Hepatocyte (in vitro differentiated cells): ENCODE data around the gene CRTAC1. TPM values are rescaled to one million over a fixed set of nuclear protein-coding genes. Genes with fewer than 3 reads are reported as not detected.

Experiments
- DNase-seq: peaks from one replicate; pipeline ENCODE4 v3.0.0-alpha.2; 2016; ENCODE audit warnings: low spot score
- H2AFZ ChIP-seq: fragments of 200-600 bp; sonication (generic); 2 replicates; pipeline ENCODE4 v1.6.0; 2016; ENCODE audit warnings: antibody characterized with exemption, mild to moderate bottlenecking
- H3K27ac ChIP-seq: fragments of 200-600 bp; sonication (generic); 2 replicates; pipeline ENCODE4 v1.5.1; 2016; ENCODE audit warnings: mild to moderate bottlenecking
- H3K27me3 ChIP-seq: fragments of 200-600 bp; sonication (generic); 2 replicates; pipeline ENCODE4 v1.6.1; 2016
- H3K36me3 ChIP-seq: fragments of 200-600 bp; sonication (generic); replicated peaks from 2 replicates; pipeline ENCODE4 v1.5.1; 2016; ENCODE audit warnings: low read depth; ENCODE audit not compliant: insufficient read depth
- H3K4me1 ChIP-seq: fragments of 200-600 bp; sonication (generic); 2 replicates; pipeline ENCODE4 v1.5.1; 2016; ENCODE audit warnings: mild to moderate bottlenecking, moderate library complexity; ENCODE audit not compliant: insufficient read depth
- H3K4me2 ChIP-seq: fragments of 200-600 bp; sonication (generic); 2 replicates; pipeline ENCODE4 v1.6.0; 2016
- H3K4me3 ChIP-seq: fragments of 200-600 bp; sonication (generic); 2 replicates; pipeline ENCODE4 v1.5.1; 2016; ENCODE audit warnings: mild to moderate bottlenecking
- H3K79me2 ChIP-seq: fragments of 200-600 bp; sonication (generic); 2 replicates; pipeline ENCODE4 v1.6.0; 2017; ENCODE audit warnings: mild to moderate bottlenecking
- H3K9me2 ChIP-seq: fragments of 200-600 bp; sonication (generic); replicated peaks from 2 replicates; pipeline ENCODE4 v1.6.0; 2017; ENCODE audit warnings: mild to moderate bottlenecking; ENCODE audit not compliant: insufficient read depth
- H3K9me3 ChIP-seq: fragments of 200-600 bp; sonication (generic); 2 replicates; pipeline ENCODE4 v1.5.1; 2016; ENCODE audit warnings: low read depth, mild to moderate bottlenecking
- H4K20me1 ChIP-seq: fragments of 200-600 bp; sonication (generic); 2 replicates; pipeline ENCODE4 v1.6.0; 2016; ENCODE audit warnings: mild to moderate bottlenecking; ENCODE audit not compliant: insufficient read depth, poor library complexity, severe bottlenecking
- EZH2 ChIP-seq: fragments of 200-600 bp; sonication (generic); IDR thresholded peaks from 2 replicates; pipeline ENCODE4 v1.6.1; 2016; ENCODE audit warnings: antibody characterized with exemption, mild to moderate bottlenecking, borderline replicate concordance
- EZH2phosphoT487 ChIP-seq: fragments of 200-600 bp; sonication (generic); IDR thresholded peaks from one replicate; pipeline ENCODE4 v1.6.1; 2018; ENCODE audit warnings: antibody characterized with exemption, mild to moderate bottlenecking, low read depth, moderate library complexity; ENCODE audit not compliant: unreplicated experiment, severe bottlenecking
- WGBS: methylation state at CpG from one replicate; pipeline ENCODE4 v1.1.6; 2016; ENCODE audit warnings: low lambda C conversion rate; ENCODE audit errors: missing lambda C conversion rate; 5-methylcytosine and 5-hydroxymethylcytosine counted together
- polyA plus RNA-seq: library from polyadenylated mRNA; unstranded; fragments of >200 nt; fragmentation: Nextera tagmentation; extraction: Ambion mirVana; gene quantifications from 2 replicates; pipeline ENCODE4 v1.2.1, GENCODE V29; 2016
- small RNA-seq: library from RNA; depleted of rRNA; stranded (forward); fragments of <200 nt; gene quantifications from one replicate; pipeline ENCODE3, GENCODE V24; 2014
- total RNA-seq: library from RNA; depleted of rRNA; stranded (reverse); fragments of >200 nt; gene quantifications from 2 replicates; pipeline ENCODE4 v1.2.3, GENCODE V29; 2014
- TF ChIP-seq, protein P1 (sequence below): fragments of 200-600 bp; sonication (generic); IDR thresholded peaks from 2 replicates; pipeline ENCODE4 v1.5.1; 2016; ENCODE audit warnings: antibody characterized with exemption, mild to moderate bottlenecking; ENCODE audit not compliant: poor library complexity

CRTAC1 gene
- total and polyA plus RNA-seq, 2 experiments from 2014 or later = 0.47 to 0.76 TPM

DNA sequence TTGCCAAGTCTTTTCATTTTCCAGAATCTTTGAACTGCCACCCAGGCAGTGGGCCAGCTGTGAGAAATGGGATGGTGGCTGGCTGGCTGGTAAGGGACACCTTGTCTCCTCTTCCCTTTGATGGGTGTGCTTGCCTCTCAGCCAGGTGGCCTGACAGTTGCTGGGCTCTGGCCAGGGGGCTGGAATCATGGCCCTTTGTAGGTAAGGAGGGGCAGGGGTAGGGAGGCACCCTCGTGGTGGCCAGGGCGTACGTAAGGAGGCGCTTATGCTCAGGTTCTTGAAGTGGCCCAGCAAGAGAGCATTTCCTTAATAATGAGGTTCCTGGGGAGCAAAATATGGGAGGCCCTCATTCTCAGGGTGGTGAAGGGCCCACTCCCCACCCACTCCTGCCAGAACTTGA, 213.8 kb downstream of the CRTAC1 start:
- Histone ChIP-seq H3K4me2 (no peak overlapping the region), H3K36me3 (no peaks in the 10 kb centered on the region), H3K27me3 (no peaks in the 10 kb centered on the region), H3K4me1 (no peaks in the 10 kb centered on the region), H2AFZ (no peak overlapping the region), H3K79me2 (no peaks in the 10 kb centered on the region), H4K20me1 (no peaks in the 10 kb centered on the region), H3K4me3 (no peak overlapping the region), H3K9me3 (no peaks in the 10 kb centered on the region), H3K9me2 (no peaks in the 10 kb centered on the region), H3K27ac (no peak overlapping the region)
- TF ChIP-seq EZH2 (no peak), EZH2phosphoT487 (no peak)
- TF ChIP-seq, protein P1, sequence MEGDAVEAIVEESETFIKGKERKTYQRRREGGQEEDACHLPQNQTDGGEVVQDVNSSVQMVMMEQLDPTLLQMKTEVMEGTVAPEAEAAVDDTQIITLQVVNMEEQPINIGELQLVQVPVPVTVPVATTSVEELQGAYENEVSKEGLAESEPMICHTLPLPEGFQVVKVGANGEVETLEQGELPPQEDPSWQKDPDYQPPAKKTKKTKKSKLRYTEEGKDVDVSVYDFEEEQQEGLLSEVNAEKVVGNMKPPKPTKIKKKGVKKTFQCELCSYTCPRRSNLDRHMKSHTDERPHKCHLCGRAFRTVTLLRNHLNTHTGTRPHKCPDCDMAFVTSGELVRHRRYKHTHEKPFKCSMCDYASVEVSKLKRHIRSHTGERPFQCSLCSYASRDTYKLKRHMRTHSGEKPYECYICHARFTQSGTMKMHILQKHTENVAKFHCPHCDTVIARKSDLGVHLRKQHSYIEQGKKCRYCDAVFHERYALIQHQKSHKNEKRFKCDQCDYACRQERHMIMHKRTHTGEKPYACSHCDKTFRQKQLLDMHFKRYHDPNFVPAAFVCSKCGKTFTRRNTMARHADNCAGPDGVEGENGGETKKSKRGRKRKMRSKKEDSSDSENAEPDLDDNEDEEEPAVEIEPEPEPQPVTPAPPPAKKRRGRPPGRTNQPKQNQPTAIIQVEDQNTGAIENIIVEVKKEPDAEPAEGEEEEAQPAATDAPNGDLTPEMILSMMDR = no peak
- DNase-seq = no peak
- 87% methylated on average over 4 of the region's 4 CpGs for WGBS

Small RNA genes within 50 kb of the gene (small RNA-seq; reads per million reads assigned to genes)
- not detected for gene AL355301.1

Other genes starting within 250 kb of the CRTAC1 start
- gene GOLGA7B, start 180.8 kb downstream of the CRTAC1 start, total RNA-seq = 0.12 and 1.5 TPM in 2 replicates
- gene GOLGA7B, start 180.8 kb downstream of the CRTAC1 start, polyA plus RNA-seq = 0.11 and 0.15 TPM in 2 replicates
- 10.8 and 12.7 TPM in 2 replicates for gene R3HCC1L, start 104.0 kb upstream of the CRTAC1 start, total RNA-seq
- 5.2 and 10.2 TPM in 2 replicates for gene R3HCC1L, start 104.0 kb upstream of the CRTAC1 start, polyA plus RNA-seq
- 24.9 and 32.7 TPM in 2 replicates for gene LOXL4, start 237.6 kb upstream of the CRTAC1 start, total RNA-seq
- gene LOXL4, start 237.6 kb upstream of the CRTAC1 start, polyA plus RNA-seq = 33.4 and 34.4 TPM in 2 replicates